Measurements from ENCODE around the gene ZBTB16. TPM values are rescaled to one million over a fixed set of nuclear protein-coding genes. Genes with fewer than 3 reads are reported as not detected.

ZBTB16 gene
- total RNA-seq, 1 donor from 2014 or later, result 11.9 TPM

- no peaks in the 10 kb centered on the region for H3K9me3 Mint-ChIP-seq
Measured at GRCh38 chr11:114149689-114150407, 90.3 kb downstream of the ZBTB16 start.

GRCh38 chr11:114150671-114151070 lies 91.2 kb downstream of the ZBTB16 start:
- H3K4me3 Mint-ChIP-seq, result no peak overlapping the region
- no peaks in the 10 kb centered on the region for H3K9me3 Mint-ChIP-seq
- TF ChIP-seq CTCF (conservative IDR thresholded peaks at IDR 0.05), result no peak
- H3K27me3 Mint-ChIP-seq, result peaks cover 74% of the 10 kb centered on the region
- peaks cover 20% of the 10 kb centered on the region for H3K4me1 Mint-ChIP-seq (ENCODE audit: unreplicated experiment)
- no peak for DNase-seq (ENCODE audit: extremely low spot score, unreplicated experiment)
- H3K36me3 Mint-ChIP-seq, result no peaks in the 10 kb centered on the region
- H3K27ac Mint-ChIP-seq, result no peak overlapping the region

More at GRCh38 chr11:114149689-114150407, 90.3 kb downstream of the ZBTB16 start:
- H3K27me3 Mint-ChIP-seq, result peaks cover 75% of the 10 kb centered on the region
- DNase-seq (ENCODE audit: extremely low spot score, unreplicated experiment), result no peak
- no peaks in the 10 kb centered on the region for H3K36me3 Mint-ChIP-seq
- H3K4me1 Mint-ChIP-seq (ENCODE audit: unreplicated experiment), result peaks cover 28% of the 10 kb centered on the region
- H3K4me3 Mint-ChIP-seq, result no peak overlapping the region
- no peak overlapping the region for H3K27ac Mint-ChIP-seq
- no peak for TF ChIP-seq CTCF (conservative IDR thresholded peaks at IDR 0.05)

GRCh38 chr11:114151631-114152030 lies 92.1 kb downstream of the ZBTB16 start:
- H3K4me3 Mint-ChIP-seq, result no peak overlapping the region
- TF ChIP-seq CTCF (conservative IDR thresholded peaks at IDR 0.05), result no peak
- no peaks in the 10 kb centered on the region for H3K9me3 Mint-ChIP-seq
- H3K4me1 Mint-ChIP-seq (ENCODE audit: unreplicated experiment), result peaks cover 20% of the 10 kb centered on the region
- peaks cover 76% of the 10 kb centered on the region for H3K27me3 Mint-ChIP-seq
- no peak for DNase-seq (ENCODE audit: extremely low spot score, unreplicated experiment)
- no peak overlapping the region for H3K27ac Mint-ChIP-seq
- H3K36me3 Mint-ChIP-seq, result no peaks in the 10 kb centered on the region

- no peak overlapping the region for H3K4me3 Mint-ChIP-seq
- H3K27me3 Mint-ChIP-seq, result peaks cover 75% of the 10 kb centered on the region
- H3K36me3 Mint-ChIP-seq, result no peaks in the 10 kb centered on the region
- no peaks in the 10 kb centered on the region for H3K9me3 Mint-ChIP-seq
- H3K27ac Mint-ChIP-seq, result no peak overlapping the region
- TF ChIP-seq CTCF (conservative IDR thresholded peaks at IDR 0.05), result no peak
- peaks cover 15% of the 10 kb centered on the region for H3K4me1 Mint-ChIP-seq (ENCODE audit: unreplicated experiment)
- DNase-seq (ENCODE audit: extremely low spot score, unreplicated experiment), result no peak
Measured at GRCh38 chr11:114152162-114152561, 92.7 kb downstream of the ZBTB16 start.

- H3K27me3 Mint-ChIP-seq, result peaks cover 75% of the 10 kb centered on the region
- H3K9me3 Mint-ChIP-seq, result no peaks in the 10 kb centered on the region
- no peak overlapping the region for H3K27ac Mint-ChIP-seq
- H3K4me3 Mint-ChIP-seq, result no peak overlapping the region
- H3K36me3 Mint-ChIP-seq, result no peaks in the 10 kb centered on the region
- no peak for DNase-seq (ENCODE audit: extremely low spot score, unreplicated experiment)
- peaks cover 10% of the 10 kb centered on the region for H3K4me1 Mint-ChIP-seq (ENCODE audit: unreplicated experiment)
- TF ChIP-seq CTCF (conservative IDR thresholded peaks at IDR 0.05), result no peak
Measured at GRCh38 chr11:114152785-114153184, 93.3 kb downstream of the ZBTB16 start.

All from type B pancreatic cell (in vitro differentiated cells).